Skeletal muscle satellite cell (primary cell): ENCODE data around the gene ZNF629.

Experiments used
- H3K27me3 ChIP-seq: 2 replicates; pipeline ENCODE4 v1.7.0; 2013; ENCODE audit warnings: low read length; ENCODE audit not compliant: control insufficient read depth, insufficient read depth
- H3K36me3 ChIP-seq: 2 replicates; pipeline ENCODE4 v1.7.0; 2013; ENCODE audit warnings: mild to moderate bottlenecking, control low read depth, low read length; ENCODE audit not compliant: insufficient read depth
- H3K4me1 ChIP-seq: 2 replicates; pipeline ENCODE4 v1.7.0; 2013; ENCODE audit warnings: low read length; ENCODE audit not compliant: control insufficient read depth, insufficient read depth
- H3K4me2 ChIP-seq: 2 replicates; pipeline ENCODE4 v1.7.0; 2013; ENCODE audit warnings: mild to moderate bottlenecking, low read length
- H3K4me3 ChIP-seq: 2 replicates; pipeline ENCODE4 v1.7.0; 2013; ENCODE audit warnings: low read length
- H3K9ac ChIP-seq: 2 replicates; pipeline ENCODE4 v1.7.0; 2013; ENCODE audit warnings: mild to moderate bottlenecking, low read depth, low read length, moderate library complexity
- H3K9me3 ChIP-seq: replicated peaks from 2 replicates; pipeline ENCODE4 v1.7.0; 2013; ENCODE audit warnings: mild to moderate bottlenecking, control low read depth, low read length

Gene ZNF629

DNA sequence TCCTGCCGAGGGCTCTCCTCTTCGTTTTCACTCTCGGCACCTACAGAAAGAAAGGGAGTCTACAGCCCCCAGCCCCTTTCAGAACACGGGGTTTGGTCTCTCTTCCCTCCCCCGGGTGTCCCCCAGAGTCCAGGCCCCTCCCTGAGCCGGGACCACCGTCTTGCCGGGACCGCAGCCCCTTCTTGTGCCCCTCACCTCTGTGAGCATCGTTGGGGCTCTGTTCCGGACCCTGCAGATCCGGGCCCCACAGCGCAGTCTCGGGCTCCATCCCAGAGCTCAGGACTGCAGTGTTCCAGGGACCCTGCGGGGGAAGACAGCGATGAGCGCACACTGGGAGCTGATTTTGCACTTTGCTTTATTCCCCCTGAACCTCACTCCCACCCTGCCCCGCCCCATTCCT is 2.8 kb downstream of the ZNF629 start:
- H3K27me3 ChIP-seq: no peaks in the 10 kb centered on the region
- no peaks in the 10 kb centered on the region for H3K9me3 ChIP-seq
- H3K9ac ChIP-seq: no peak overlapping the region
- peaks cover 18% of the 10 kb centered on the region for H3K4me1 ChIP-seq
- H3K4me3 ChIP-seq: no peak overlapping the region
- H3K36me3 ChIP-seq: peaks cover 34% of the 10 kb centered on the region
- H3K4me2 ChIP-seq: no peak overlapping the region

DNA sequence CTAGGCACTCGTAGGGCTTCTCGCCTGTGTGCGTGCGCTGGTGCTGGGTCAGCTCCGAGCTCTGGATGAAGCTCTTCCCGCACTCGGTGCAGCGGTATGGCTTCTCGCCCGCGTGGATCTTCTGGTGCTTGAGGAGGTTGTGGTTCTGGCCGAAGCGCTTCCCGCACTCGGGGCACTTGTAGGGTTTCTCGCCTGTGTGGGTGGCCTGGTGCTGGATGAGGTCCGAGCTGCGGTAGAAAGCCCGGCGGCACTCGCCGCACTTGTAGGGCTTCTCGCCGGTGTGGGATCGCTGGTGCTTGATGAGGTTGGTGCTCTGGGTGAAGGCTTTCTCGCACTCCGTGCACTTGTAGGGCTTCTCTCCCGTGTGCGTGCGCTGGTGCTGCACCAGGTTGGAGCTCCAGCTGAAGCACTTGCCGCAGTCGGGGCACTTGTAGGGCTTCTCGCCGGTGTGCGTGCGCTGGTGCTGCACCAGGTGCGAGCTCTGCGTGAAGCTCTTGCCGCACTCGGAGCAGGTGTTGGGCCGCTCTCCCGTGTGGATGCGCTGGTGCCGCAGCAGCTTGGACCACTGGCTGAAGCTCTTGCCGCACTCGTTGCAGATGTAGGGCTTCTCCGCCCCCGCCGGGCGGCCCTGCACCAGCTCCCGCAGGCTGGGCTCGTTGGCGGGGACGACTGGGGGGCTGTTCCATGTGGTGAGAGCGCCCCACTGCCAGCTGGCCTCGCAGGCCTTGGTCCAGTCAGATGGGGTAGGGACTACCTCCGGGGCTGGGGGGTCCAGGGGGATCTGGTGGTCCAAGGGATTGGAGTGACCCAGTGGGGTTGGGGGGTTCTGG is 3.5 kb downstream of the ZNF629 start:
- no peak overlapping the region for H3K4me3 ChIP-seq
- H3K9ac ChIP-seq: no peak overlapping the region
- peaks cover 34% of the 10 kb centered on the region for H3K36me3 ChIP-seq
- no peak overlapping the region for H3K4me2 ChIP-seq
- no peaks in the 10 kb centered on the region for H3K27me3 ChIP-seq
- peaks cover 18% of the 10 kb centered on the region for H3K4me1 ChIP-seq
- no peaks in the 10 kb centered on the region for H3K9me3 ChIP-seq

DNA sequence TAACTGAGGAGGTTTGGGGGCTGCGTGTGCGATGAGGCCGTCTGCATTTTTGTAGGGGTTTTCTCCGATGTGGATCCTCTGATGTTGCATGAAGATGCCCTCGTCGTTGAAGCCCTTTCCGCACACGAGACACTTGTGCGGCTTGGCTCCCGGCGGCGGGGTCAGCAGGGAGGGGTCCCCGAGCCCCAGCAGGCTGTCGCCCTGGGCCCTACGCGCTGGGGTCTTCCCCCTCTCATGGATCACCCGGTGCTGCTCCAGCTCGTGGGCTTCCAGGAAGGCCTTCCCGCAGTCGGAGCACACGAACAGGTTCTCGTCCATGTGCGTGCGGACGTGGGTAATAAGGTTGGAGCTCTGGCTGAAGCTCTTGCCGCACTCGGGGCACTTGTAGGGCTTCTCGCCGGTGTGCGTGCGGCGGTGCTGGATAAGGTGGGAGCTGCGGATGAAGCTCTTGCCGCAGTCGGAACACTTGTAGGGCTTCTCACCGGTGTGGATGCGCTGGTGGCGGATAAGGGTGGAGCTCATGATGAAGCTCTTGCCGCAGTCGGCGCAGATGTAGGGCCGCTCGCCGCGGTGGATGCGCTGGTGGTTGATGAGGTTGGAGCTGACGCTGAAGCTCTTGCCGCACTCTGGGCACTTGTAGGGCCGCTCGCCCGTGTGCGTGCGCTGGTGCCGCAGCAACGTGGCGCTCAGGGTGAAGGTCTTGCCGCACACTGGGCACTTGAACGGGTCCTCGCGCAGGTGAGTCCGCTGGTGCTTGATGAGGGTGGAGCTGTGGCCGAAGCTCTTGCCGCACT is 4.3 kb downstream of the ZNF629 start:
- Histone ChIP-seq H3K27me3 (no peaks in the 10 kb centered on the region), H3K4me3 (no peak overlapping the region), H3K36me3 (peaks cover 34% of the 10 kb centered on the region), H3K9ac (no peak overlapping the region), H3K4me1 (peaks cover 14% of the 10 kb centered on the region), H3K4me2 (no peak overlapping the region), H3K9me3 (no peaks in the 10 kb centered on the region)

DNA sequence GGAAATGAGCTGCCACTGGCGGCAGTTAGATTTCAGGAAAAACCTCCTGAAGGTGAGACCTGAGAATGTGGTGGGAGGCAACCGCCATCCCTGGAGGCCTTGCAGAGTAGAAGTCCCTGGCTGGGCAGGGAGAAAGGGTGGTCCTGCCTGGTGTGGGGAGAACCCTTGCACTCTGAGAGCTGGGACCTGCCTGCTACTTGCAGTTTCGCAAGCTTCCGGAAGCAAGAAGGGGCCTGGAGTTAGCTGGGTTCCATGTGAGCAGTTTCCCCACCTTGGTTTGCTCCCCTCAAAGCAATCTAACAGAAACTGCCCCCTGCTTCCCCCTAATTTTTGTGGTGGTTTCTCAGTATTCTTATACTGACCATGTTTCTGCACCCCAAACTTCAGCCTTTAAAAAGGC is 6.5 kb downstream of the ZNF629 start:
- Histone ChIP-seq H3K36me3 (peaks cover 34% of the 10 kb centered on the region), H3K4me3 (no peak overlapping the region), H3K9ac (no peak overlapping the region), H3K9me3 (no peaks in the 10 kb centered on the region), H3K4me1 (peaks cover 16% of the 10 kb centered on the region), H3K4me2 (no peak overlapping the region), H3K27me3 (no peaks in the 10 kb centered on the region)

DNA sequence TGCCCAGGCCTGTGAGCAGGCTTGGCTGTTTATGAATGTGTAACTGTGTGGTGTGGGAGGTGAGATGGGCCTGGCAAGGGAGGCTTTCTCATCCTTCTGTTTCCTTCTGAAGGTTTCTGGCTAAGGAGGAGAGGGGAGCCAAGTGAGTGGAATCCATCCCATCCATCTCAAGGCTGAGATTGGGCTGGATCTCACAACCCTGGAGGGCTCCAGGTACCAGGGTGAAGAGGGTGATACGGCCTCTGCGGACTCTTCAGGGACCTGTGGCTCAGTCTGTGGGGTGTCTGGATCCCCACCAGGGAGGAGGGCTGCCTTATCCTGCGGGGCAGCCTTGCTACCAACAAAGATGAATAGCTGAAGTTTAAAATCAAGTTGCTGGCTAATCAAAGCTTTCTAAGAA is 7.0 kb downstream of the ZNF629 start:
- Histone ChIP-seq H3K4me1 (peaks cover 15% of the 10 kb centered on the region), H3K9me3 (no peaks in the 10 kb centered on the region), H3K27me3 (no peaks in the 10 kb centered on the region), H3K4me2 (no peak overlapping the region), H3K36me3 (peaks cover 30% of the 10 kb centered on the region), H3K9ac (no peak overlapping the region), H3K4me3 (no peak overlapping the region)

DNA sequence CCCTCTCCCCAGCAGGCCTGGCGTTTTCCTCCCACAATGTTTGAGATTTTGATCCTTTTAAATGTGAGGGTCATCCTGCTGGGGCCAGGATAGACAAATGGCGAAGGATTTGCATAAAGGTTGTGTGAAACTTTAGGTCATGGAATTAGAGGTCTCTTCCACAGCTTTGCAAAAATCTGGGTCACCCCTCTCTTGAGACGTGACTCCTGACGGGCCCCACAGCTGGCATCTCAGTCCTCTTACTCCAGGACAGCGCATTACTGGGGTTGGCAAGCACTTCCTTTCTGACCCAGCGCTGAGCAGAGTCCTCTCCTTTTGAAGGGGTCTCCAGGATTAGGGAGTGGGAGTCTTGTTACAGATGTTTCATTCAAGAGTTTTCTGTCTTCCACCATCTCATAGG is 7.4 kb downstream of the ZNF629 start:
- Histone ChIP-seq H3K36me3 (peaks cover 29% of the 10 kb centered on the region), H3K4me1 (peaks cover 19% of the 10 kb centered on the region), H3K27me3 (no peaks in the 10 kb centered on the region), H3K4me3 (no peak overlapping the region), H3K9ac (no peak overlapping the region), H3K9me3 (no peaks in the 10 kb centered on the region), H3K4me2 (no peak overlapping the region)

DNA sequence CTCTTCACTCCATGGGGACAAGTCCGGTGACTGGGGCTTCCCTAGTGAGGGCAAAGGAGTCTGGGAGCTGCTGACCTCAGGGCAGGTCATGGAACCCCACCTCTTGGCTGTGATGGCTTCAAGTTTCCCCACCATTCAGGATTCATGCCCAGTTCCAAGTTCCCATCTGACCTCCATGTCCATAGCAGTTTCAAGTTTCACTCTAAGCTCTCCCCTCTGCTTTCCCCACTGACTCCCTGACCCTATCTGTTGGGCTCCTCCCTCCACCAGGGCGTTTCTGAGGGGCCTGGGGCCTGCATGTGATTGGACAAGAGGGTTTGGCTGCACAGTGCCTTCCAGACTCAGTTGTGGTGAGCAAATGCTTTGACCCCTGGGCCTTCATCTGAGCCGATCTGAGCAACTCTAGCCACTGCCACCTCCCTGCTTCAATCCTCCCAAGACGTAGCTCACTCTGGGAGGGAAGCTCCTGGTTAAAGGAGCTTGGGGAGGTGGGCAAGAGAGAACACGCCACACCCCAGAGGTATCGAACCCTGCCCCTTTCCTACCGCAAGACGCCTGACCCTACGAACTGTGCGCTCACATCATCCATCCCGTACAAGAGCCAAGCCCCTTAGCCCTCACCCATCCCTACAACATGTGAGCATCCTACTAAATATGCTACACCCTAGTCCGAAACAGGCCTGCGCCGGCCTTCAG is 8.3 kb downstream of the ZNF629 start:
- no peaks in the 10 kb centered on the region for H3K9me3 ChIP-seq
- H3K4me2 ChIP-seq: no peak overlapping the region
- H3K27me3 ChIP-seq: no peaks in the 10 kb centered on the region
- no peak overlapping the region for H3K9ac ChIP-seq
- no peak overlapping the region for H3K4me3 ChIP-seq
- H3K36me3 ChIP-seq: peaks cover 33% of the 10 kb centered on the region
- H3K4me1 ChIP-seq: peaks cover 23% of the 10 kb centered on the region

DNA sequence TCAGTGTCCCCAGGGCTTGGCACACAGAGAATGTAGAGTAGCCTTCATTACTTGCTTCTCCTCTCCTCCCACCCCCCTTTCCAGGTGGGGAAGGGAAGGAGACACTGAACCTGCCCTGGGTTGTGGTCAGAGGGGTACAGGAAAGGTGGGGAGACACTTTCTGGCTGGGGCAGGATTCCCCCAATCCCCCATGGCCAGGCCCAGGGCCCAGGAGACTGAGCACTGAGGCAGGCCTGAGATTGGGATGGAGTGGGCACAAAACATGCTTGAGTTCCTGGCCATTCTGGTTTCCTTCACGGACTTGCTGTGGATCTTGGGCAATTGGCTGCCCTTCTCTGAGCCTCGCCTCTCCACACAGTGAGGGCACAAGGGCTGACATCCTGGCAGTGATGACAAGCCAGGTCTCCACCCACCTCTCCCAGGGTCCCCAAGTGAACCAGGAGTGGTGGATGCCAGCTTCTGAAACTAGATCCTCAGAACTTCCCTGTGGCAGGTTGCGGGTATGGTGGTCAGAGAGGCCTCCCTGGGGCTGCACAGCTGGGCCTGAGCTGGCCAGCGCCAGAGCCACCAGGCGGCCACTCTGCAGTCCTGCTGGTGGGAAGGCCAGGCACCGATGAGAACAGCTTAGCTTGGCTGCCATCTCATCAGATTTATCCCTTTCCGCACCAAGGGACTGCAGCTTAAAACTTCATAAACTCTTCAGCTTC is 9.3 kb downstream of the ZNF629 start:
- H3K4me1 ChIP-seq: peaks cover 23% of the 10 kb centered on the region
- H3K9me3 ChIP-seq: no peaks in the 10 kb centered on the region
- H3K36me3 ChIP-seq: peaks cover 35% of the 10 kb centered on the region
- no peak overlapping the region for H3K4me2 ChIP-seq
- H3K27me3 ChIP-seq: no peaks in the 10 kb centered on the region
- H3K9ac ChIP-seq: no peak overlapping the region
- no peak overlapping the region for H3K4me3 ChIP-seq

DNA sequence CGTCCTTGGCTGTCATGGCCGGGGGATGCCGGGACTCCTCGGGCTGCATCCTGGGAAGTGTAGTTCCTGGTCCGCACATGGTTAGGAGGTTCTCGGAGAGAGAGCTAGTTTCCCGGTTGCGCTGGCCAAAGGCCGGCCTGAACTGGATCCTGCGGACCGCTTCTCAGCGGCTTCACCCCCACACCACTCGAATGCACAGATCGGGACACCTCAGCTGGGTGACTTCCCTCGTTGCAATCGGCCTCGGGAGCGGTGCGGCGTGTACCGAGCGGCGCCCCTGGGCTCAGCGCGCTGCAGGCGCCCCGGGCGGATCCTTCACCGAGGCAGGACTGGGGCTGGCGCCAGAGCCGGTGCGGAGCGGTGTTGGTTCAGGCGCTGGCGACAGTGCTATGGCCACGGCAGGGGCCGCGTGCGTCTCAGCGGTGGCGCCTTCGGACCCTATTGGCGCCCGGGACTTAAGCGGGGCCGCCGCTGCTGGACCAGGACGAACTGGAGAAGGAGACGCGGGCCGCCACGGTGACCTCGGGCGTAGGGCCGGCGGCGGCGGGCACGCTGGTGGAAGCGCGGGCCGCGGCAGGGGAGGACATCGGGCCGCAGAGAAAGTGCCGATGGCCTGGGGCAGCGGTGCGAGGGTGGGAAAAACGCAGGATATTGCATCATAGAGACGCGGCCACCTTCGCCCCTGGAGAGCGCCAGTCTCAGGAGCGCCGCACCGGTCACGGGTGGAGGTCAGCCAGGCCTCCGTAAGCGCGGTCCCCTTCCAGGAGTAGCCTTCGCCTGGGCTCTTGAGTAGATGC is 11.4 kb downstream of the ZNF629 start:
- peaks cover 23% of the 10 kb centered on the region for H3K4me1 ChIP-seq
- H3K27me3 ChIP-seq: no peaks in the 10 kb centered on the region
- no peaks in the 10 kb centered on the region for H3K9me3 ChIP-seq
- peak overlapping the region; percentile 77 for H3K4me3 ChIP-seq
- H3K9ac ChIP-seq: peak overlapping the region; percentile 87
- H3K36me3 ChIP-seq: peaks cover 38% of the 10 kb centered on the region
- H3K4me2 ChIP-seq: peak overlapping the region; percentile 92

DNA sequence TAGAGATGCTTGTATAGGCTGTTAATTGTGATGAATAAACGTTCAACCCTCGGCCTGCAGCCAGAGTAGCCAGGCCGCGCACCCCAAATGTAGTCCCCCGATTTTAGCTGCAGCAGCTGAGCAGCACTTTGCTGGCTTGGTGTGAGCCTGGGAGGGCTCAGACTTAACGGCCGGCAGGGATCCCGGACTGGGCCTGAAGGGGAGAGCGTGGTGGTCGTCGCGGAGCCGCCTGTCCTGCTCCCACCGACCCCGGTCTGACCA is 11.9 kb downstream of the ZNF629 start:
- H3K4me1 ChIP-seq: peaks cover 23% of the 10 kb centered on the region
- peaks cover 41% of the 10 kb centered on the region for H3K36me3 ChIP-seq

More for the DNA sequence above, 11.9 kb downstream of the ZNF629 start:
- Histone ChIP-seq H3K27me3 (no peaks in the 10 kb centered on the region), H3K4me3 (peak overlapping the region; percentile 77), H3K4me2 (peak overlapping the region; percentile 92), H3K9me3 (no peaks in the 10 kb centered on the region), H3K9ac (peak overlapping the region; percentile 87)
